H1 (cell line): ENCODE results near the gene SLC26A8. TPM values are rescaled to one million over a fixed set of nuclear protein-coding genes. Genes with fewer than 3 reads are reported as not detected.
"Not testable (repeated sequence)": the region's sequence is repeated elsewhere in the genome, so short reads cannot be mapped to it uniquely, and the experiment has no call there.

Experiments used
- CTCF ChIA-PET: fragments of 300-600 bp; sonication (Branson Sonifier 250); formaldehyde crosslinking; loops from one replicate; lab custom pipeline; 2021; ENCODE audit not compliant: partially characterized antibody; lab: Charles Lee
- POLR2A ChIA-PET: fragments of 300-600 bp; sonication (Branson Sonifier 250); formaldehyde crosslinking; loops from one replicate; lab custom pipeline; 2021; ENCODE audit warnings: inconsistent platforms; ENCODE audit not compliant: partially characterized antibody; lab: Charles Lee
- DNase-seq, 2 experiments: peaks; one replicate each; pipeline versions ENCODE4 v3.0.0 to v3.0.0-alpha.2; 2010 to 2022; ENCODE audit warnings: low spot score in 2 of 2, low read depth in 1 of 2, mixed read lengths in 1 of 2
- FAIRE-seq: peaks from 2 replicates; lab custom pipeline; 2011; peaks lifted over from hg19 to GRCh38; lab: Jason Lieb, UNC
- H2AFZ ChIP-seq: 2 replicates; pipeline ENCODE4 v1.8.1; 2012; ENCODE audit warnings: low read length, inconsistent platforms
- H2AK5ac ChIP-seq: 2 replicates; pipeline ENCODE4 v1.6.1; 2013; ENCODE audit warnings: low read depth, low read length
- H2BK120ac ChIP-seq: replicated peaks from 2 replicates; pipeline ENCODE3; 2013; ENCODE audit warnings: low read depth, low read length, inconsistent platforms
- H2BK12ac ChIP-seq: 2 replicates; pipeline ENCODE4 v1.6.1; 2013; ENCODE audit warnings: low read depth, low read length
- H2BK15ac ChIP-seq: 2 replicates; pipeline ENCODE4 v1.6.1; 2013; ENCODE audit warnings: low read length
- H2BK20ac ChIP-seq: 2 replicates; pipeline ENCODE4 v1.6.1; 2013; ENCODE audit warnings: low read length
- H2BK5ac ChIP-seq: 2 replicates; pipeline ENCODE4 v1.6.1; 2013; ENCODE audit warnings: low read depth, low read length
- H3K14ac ChIP-seq: 2 replicates; pipeline ENCODE4 v1.6.1; 2013; ENCODE audit warnings: inconsistent platforms; ENCODE audit not compliant: insufficient read length
- H3K18ac ChIP-seq: 2 replicates; pipeline ENCODE4 v1.6.1; 2013; ENCODE audit warnings: low read length; ENCODE audit errors: extremely low read depth
- H3K23ac ChIP-seq: 2 replicates; pipeline ENCODE4 v1.6.1; 2013; ENCODE audit warnings: inconsistent platforms; ENCODE audit not compliant: insufficient read length
- H3K23me2 ChIP-seq: 2 replicates; pipeline ENCODE4 v1.6.1; 2013; ENCODE audit warnings: low read depth, low read length
- H3K27ac ChIP-seq: 2 replicates; pipeline ENCODE4 v1.6.1; 2011; ENCODE audit warnings: low read depth, low read length, inconsistent platforms
- H3K27me3 ChIP-seq, 4 experiments: replicated peaks in 1 of 4; 1 replicate in 1 of 4; 2 replicates in 3 of 4; pipeline versions ENCODE4 v1.6.1 to v1.8.1; 2011 to 2013; ENCODE audit warnings: low read length in 3 of 4, mild to moderate bottlenecking in 3 of 4, inconsistent platforms in 2 of 4, mixed read lengths in 2 of 4, moderate library complexity in 1 of 4; ENCODE audit not compliant: control insufficient read depth in 3 of 4, insufficient read depth in 3 of 4; ENCODE audit errors: extremely low read depth in 1 of 4
- H3K36me3 ChIP-seq, 4 experiments: 2 replicates each; pipeline versions ENCODE4 v1.6.1 to v1.8.1; 2011 to 2013; ENCODE audit warnings: mild to moderate bottlenecking in 4 of 4, low read length in 3 of 4, moderate library complexity in 2 of 4, control low read depth in 1 of 4, inconsistent platforms in 1 of 4; ENCODE audit not compliant: insufficient read depth in 4 of 4, control insufficient read depth in 2 of 4
- H3K4ac ChIP-seq: replicated peaks from 2 replicates; pipeline ENCODE3; 2013; ENCODE audit warnings: low read length, low read depth, mixed read lengths, inconsistent platforms; ENCODE audit not compliant: insufficient read length
- H3K4me1 ChIP-seq, 4 experiments: replicated peaks in 1 of 4; 1 replicate in 1 of 4; 2 replicates in 3 of 4; pipeline versions ENCODE4 v1.6.1 to v1.8.1; 2011 to 2013; ENCODE audit warnings: low read length in 3 of 4, inconsistent platforms in 2 of 4, mixed read lengths in 1 of 4; ENCODE audit not compliant: insufficient read depth in 4 of 4, control insufficient read depth in 3 of 4
- H3K4me2 ChIP-seq, 2 experiments: 2 replicates each; pipeline versions ENCODE4 v1.6.1 to v1.8.1; 2011 to 2013; ENCODE audit warnings: low read depth in 2 of 2, low read length in 2 of 2, control low read depth in 1 of 2, inconsistent platforms in 1 of 2, mild to moderate bottlenecking in 1 of 2; ENCODE audit not compliant: insufficient read depth in 1 of 2
- H3K4me3 ChIP-seq, 4 experiments: fragments of 200-600, 300-600 bp in 1 of 4; sonication (generic), shearing (Covaris generic), sonication (Bioruptor Twin) in 1 of 4; 2 replicates each; pipeline versions ENCODE4 v1.5.1 to v1.8.1; 2011 to 2016; ENCODE audit warnings: low read length in 4 of 4, low read depth in 3 of 4, control low read depth in 2 of 4, inconsistent platforms in 2 of 4, mild to moderate bottlenecking in 2 of 4, mixed read lengths in 1 of 4, moderate library complexity in 1 of 4; ENCODE audit not compliant: insufficient read depth in 2 of 4; ENCODE audit errors: extremely low read depth in 1 of 4
- H3K56ac ChIP-seq: replicated peaks from 2 replicates; pipeline ENCODE3; 2013; ENCODE audit warnings: low read depth, mild to moderate bottlenecking, mixed read lengths, low read length, inconsistent platforms; ENCODE audit not compliant: insufficient read length
- H3K79me1 ChIP-seq: 2 replicates; pipeline ENCODE4 v1.6.1; 2013; ENCODE audit warnings: low read depth, low read length, control low read depth
- H3K79me2 ChIP-seq, 2 experiments: 2 replicates each; pipeline versions ENCODE4 v1.6.1 to v1.8.1; 2012 to 2013; ENCODE audit warnings: low read length in 2 of 2, mild to moderate bottlenecking in 2 of 2, inconsistent platforms in 1 of 2; ENCODE audit not compliant: insufficient read depth in 2 of 2, control insufficient read depth in 1 of 2
- H3K9ac ChIP-seq, 4 experiments: replicated peaks in 1 of 4; 1 replicate in 1 of 4; 2 replicates in 3 of 4; pipeline versions ENCODE4 v1.6.1 to v1.8.1; 2011 to 2013; ENCODE audit warnings: low read depth in 3 of 4, low read length in 3 of 4, control low read depth in 2 of 4, mild to moderate bottlenecking in 2 of 4, moderate library complexity in 2 of 4, inconsistent platforms in 1 of 4; ENCODE audit errors: extremely low read depth in 1 of 4
- H3K9me3 ChIP-seq, 2 experiments: 2 replicates each; pipeline versions ENCODE4 v1.6.1 to v1.8.1; 2012 to 2013; ENCODE audit warnings: mild to moderate bottlenecking in 2 of 2, moderate library complexity in 2 of 2, control low read depth in 1 of 2, inconsistent platforms in 1 of 2, low read depth in 1 of 2, low read length in 1 of 2, mixed read lengths in 1 of 2; ENCODE audit not compliant: insufficient read depth in 2 of 2
- H4K20me1 ChIP-seq, 2 experiments: replicated peaks in 1 of 2; 2 replicates each; pipeline versions ENCODE3 to v1.8.1; 2011 to 2013; ENCODE audit warnings: inconsistent platforms in 2 of 2, low read length in 2 of 2, mild to moderate bottlenecking in 1 of 2; ENCODE audit not compliant: insufficient read depth in 2 of 2, control insufficient read depth in 1 of 2
- H4K5ac ChIP-seq: 2 replicates; pipeline ENCODE4 v1.6.1; 2013; ENCODE audit warnings: low read length, low read depth, mixed read lengths, inconsistent platforms; ENCODE audit not compliant: insufficient read length
- H4K8ac ChIP-seq: 2 replicates; pipeline ENCODE4 v1.8.0; 2013; ENCODE audit warnings: mild to moderate bottlenecking, moderate library complexity, low read length, inconsistent platforms; ENCODE audit not compliant: insufficient read depth; ENCODE audit errors: extremely low read depth
- H4K91ac ChIP-seq: replicated peaks from 2 replicates; pipeline ENCODE3; 2013; ENCODE audit warnings: low read length, mixed read lengths, inconsistent platforms; ENCODE audit not compliant: insufficient read length
- CHD2 ChIP-seq: IDR thresholded peaks from 2 replicates; pipeline ENCODE4 v1.6.1; 2012; ENCODE audit warnings: low read length, improper control_type of control experiment
- RAD21 ChIP-seq, 2 experiments: IDR thresholded peaks in 1 of 2; conservative IDR thresholded peaks in 1 of 2; 2 replicates each; pipeline ENCODE4 v1.6.1; 2011; ENCODE audit warnings: low read depth in 2 of 2, low read length in 2 of 2, improper control_type of control experiment in 1 of 2, inconsistent platforms in 1 of 2, mild to moderate bottlenecking in 1 of 2, moderate library complexity in 1 of 2
- WGBS, 2 experiments: shearing (Covaris generic) in 1 of 2; methylation state at CpG; one replicate each; pipeline versions ENCODE4 v1.1.6 to v1.1.7; 2013 to 2015; ENCODE audit warnings: low lambda C conversion rate in 2 of 2, mixed read lengths in 2 of 2, inconsistent platforms in 1 of 2, low coverage in 1 of 2, missing lambda C conversion rate in 1 of 2; ENCODE audit not compliant: insufficient replicate concordance in 2 of 2, insufficient coverage in 1 of 2, insufficient read length in 1 of 2; ENCODE audit errors: extremely low coverage in 1 of 2, missing lambda C conversion rate in 1 of 2; 5-methylcytosine and 5-hydroxymethylcytosine counted together
- polyA plus RNA-seq, 7 experiments: library from polyadenylated mRNA; depleted of rRNA in 3 of 7; stranded (reverse) in 5 of 7; unstranded in 2 of 7; fragments of >200 nt in 5 of 7; fragments of 200-250 nt in 2 of 7; gene quantifications; 1 replicate in 5 of 7; 2 replicates in 1 of 7; 4 replicates in 1 of 7; pipeline versions ENCODE4 v1.2.1 to v1.2.3, GENCODE V29; 2011 to 2013; ENCODE audit warnings: missing spikeins in 2 of 7, mixed read lengths in 2 of 7
- total RNA-seq: library from RNA; stranded (reverse); fragmentation: NEBNext Ultra II Directional; extraction: Animal tissue kit (Norgen Biotek cat#: 25700); gene quantifications from 2 replicates; pipeline ENCODE4 v1.2.1, GENCODE V29; 2021
- TF ChIP-seq, protein P1 (sequence below), 3 experiments: IDR thresholded peaks; 1 replicate in 2 of 3; 2 replicates in 1 of 3; pipeline versions ENCODE4 v1.5.1 to v1.6.1; 2011; ENCODE audit warnings: low read length in 3 of 3, mild to moderate bottlenecking in 3 of 3, inconsistent platforms in 2 of 3, low read depth in 1 of 3, moderate library complexity in 1 of 3; ENCODE audit not compliant: insufficient read depth in 1 of 3; ENCODE audit errors: control extremely low read depth in 1 of 3

The SLC26A8 gene
- total and polyA plus RNA-seq, 2 of the 8 experiments (the other 6 are each of a cell fraction or from before 2014, with no cell fraction given), result 0.56 to 0.57 TPM

DNA sequence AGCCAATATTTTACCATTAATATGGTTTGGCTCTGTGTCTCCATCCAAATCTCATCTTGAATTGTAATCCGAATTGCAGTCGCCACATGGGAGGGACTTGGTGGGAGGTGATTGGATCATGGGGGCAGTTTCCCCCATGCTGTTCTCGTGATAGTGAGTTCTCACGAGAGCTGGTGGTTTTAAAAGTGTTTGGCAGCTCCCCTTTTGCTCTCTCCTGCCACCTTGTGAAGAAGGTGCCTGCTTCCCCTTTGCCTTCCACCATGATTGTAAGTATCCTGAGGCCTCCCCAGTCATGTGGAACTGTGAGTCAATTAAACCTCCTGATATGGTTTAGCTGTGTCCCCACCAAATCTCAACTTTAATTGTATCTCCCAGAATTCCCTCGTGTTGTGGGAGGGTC, 85.2 kb downstream of the SLC26A8 start:
- not testable (repeated sequence) for H3K56ac ChIP-seq, H4K5ac ChIP-seq, H3K9ac ChIP-seq, H3K14ac ChIP-seq, H2BK5ac ChIP-seq, H3K23me2 ChIP-seq, H4K91ac ChIP-seq, H2BK12ac ChIP-seq, H2BK120ac ChIP-seq, H4K8ac ChIP-seq, H3K9me3 ChIP-seq, H3K36me3 ChIP-seq, H2BK20ac ChIP-seq, H3K4me3 ChIP-seq, H3K79me2 ChIP-seq, H3K4me2 ChIP-seq, H3K27ac ChIP-seq, H3K79me1 ChIP-seq, FAIRE-seq, H3K4me1 ChIP-seq, DNase-seq, H4K20me1 ChIP-seq, H3K27me3 ChIP-seq, H3K4ac ChIP-seq, H3K18ac ChIP-seq, H2AFZ ChIP-seq, H3K23ac ChIP-seq, H2AK5ac ChIP-seq, H2BK15ac ChIP-seq
- 92% methylated on average over 5 of the region's 5 CpGs; no CpG with 5 or more reads in 1 of the 2 experiments for WGBS, 2 experiments
- ChIA-PET CTCF (interaction anchor here (1.0 to 1.3 kb wide), 2 partner anchors 12 to 15 kb away, joined by 3 to 7 read pairs; no protein-coding TSS in a partner anchor), POLR2A (interaction anchor here (0.6 to 0.8 kb wide), 2 partner anchors 35 to 165 kb away, joined by 3 to 7 read pairs; no protein-coding TSS in a partner anchor)
- TF ChIP-seq CHD2, result 0 out of 2 replicates have a peak, but pooled peaks have one; percentile 17
- TF ChIP-seq, protein P1, sequence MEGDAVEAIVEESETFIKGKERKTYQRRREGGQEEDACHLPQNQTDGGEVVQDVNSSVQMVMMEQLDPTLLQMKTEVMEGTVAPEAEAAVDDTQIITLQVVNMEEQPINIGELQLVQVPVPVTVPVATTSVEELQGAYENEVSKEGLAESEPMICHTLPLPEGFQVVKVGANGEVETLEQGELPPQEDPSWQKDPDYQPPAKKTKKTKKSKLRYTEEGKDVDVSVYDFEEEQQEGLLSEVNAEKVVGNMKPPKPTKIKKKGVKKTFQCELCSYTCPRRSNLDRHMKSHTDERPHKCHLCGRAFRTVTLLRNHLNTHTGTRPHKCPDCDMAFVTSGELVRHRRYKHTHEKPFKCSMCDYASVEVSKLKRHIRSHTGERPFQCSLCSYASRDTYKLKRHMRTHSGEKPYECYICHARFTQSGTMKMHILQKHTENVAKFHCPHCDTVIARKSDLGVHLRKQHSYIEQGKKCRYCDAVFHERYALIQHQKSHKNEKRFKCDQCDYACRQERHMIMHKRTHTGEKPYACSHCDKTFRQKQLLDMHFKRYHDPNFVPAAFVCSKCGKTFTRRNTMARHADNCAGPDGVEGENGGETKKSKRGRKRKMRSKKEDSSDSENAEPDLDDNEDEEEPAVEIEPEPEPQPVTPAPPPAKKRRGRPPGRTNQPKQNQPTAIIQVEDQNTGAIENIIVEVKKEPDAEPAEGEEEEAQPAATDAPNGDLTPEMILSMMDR (IDR thresholded peaks at IDR 0.05; ENCODE audit: control extremely low read depth in 1 of 3, insufficient read depth in 1 of 3, low read depth in 1 of 3, low read length in 3 of 3), result peak in 1 of 3 experiments; percentile 2; a peak in 1 of 4 replicates
- TF ChIP-seq RAD21 (IDR thresholded peaks at IDR 0.05 in 1 of 2, conservative IDR thresholded peaks at IDR 0.05 in 1 of 2; ENCODE audit: low read depth in 2 of 2, low read length in 2 of 2), result peak in 1 of 2 experiments; percentile 20; a peak in 1 of 4 replicates
